GM19193 (cell line): ENCODE results near the gene ZW10.

Source experiments
- POLR2A ChIP-seq: IDR thresholded peaks from 4 replicates; pipeline ENCODE4 v1.6.1; 2011; ENCODE audit not compliant: insufficient read depth, insufficient read length; ENCODE audit errors: extremely low read depth

The ZW10 gene, protein sequence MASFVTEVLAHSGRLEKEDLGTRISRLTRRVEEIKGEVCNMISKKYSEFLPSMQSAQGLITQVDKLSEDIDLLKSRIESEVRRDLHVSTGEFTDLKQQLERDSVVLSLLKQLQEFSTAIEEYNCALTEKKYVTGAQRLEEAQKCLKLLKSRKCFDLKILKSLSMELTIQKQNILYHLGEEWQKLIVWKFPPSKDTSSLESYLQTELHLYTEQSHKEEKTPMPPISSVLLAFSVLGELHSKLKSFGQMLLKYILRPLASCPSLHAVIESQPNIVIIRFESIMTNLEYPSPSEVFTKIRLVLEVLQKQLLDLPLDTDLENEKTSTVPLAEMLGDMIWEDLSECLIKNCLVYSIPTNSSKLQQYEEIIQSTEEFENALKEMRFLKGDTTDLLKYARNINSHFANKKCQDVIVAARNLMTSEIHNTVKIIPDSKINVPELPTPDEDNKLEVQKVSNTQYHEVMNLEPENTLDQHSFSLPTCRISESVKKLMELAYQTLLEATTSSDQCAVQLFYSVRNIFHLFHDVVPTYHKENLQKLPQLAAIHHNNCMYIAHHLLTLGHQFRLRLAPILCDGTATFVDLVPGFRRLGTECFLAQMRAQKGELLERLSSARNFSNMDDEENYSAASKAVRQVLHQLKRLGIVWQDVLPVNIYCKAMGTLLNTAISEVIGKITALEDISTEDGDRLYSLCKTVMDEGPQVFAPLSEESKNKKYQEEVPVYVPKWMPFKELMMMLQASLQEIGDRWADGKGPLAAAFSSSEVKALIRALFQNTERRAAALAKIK

DNA sequence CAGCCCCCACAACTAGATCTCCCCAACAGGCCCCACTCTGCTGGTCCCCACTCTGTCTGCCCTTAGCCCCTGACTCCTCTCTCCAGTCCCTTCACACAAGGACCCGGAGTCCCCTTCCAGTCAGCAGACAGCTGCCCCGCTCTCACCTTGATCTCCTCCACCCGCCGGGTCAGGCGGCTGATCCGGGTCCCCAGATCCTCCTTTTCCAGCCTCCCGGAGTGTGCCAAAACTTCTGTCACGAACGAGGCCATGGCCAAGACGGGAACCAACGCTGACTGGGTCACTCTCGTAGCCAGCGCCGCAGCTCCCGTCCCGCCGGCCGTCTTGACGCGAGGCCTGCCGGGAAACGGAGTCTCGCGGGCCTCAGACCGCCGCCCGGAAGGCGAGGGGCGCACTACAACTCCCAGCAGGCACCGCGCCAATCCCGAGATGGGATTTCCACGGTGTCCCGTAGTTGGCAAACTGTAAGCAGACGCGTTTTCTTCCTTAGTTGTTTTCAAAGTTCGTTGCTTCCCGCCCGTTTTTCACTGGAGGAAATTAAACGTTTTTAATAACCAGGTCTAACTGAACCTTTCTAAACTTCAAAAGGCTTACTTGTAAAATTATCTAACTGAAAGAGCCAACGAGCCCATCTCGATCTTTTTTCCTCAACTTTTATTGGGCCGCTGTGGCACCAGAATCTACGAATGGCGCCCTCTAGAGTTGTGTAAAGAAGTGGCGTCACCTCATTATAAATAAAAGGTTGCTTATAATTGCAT, at the start of gene ZW10:
Gene ZW10 (minus strand): TSS at position 277 of the 758 bp plus-strand sequence. CDS start 26 bp downstream, at position 251.
- peak; percentile 83 for TF ChIP-seq POLR2A

DNA sequence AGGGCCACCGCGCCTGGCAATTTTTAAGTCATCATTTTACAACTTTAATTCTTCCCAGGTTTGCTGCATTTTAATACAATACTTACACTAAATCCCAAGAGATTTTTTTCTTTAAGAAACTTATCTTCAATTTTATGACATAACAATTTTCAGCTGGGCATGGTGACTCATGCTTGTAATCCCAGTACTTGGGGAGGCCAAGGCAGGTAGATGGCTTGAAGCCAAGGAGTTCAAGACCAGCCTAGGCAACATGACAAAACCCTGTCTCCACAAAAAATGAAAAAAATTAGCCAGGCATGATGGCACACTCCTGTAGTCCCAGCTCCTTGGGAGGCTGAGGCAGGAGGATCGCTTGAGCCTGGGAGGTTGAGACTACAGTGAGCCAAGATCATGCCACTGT, 44.9 kb upstream of the ZW10 start:
- no peak for TF ChIP-seq POLR2A

DNA sequence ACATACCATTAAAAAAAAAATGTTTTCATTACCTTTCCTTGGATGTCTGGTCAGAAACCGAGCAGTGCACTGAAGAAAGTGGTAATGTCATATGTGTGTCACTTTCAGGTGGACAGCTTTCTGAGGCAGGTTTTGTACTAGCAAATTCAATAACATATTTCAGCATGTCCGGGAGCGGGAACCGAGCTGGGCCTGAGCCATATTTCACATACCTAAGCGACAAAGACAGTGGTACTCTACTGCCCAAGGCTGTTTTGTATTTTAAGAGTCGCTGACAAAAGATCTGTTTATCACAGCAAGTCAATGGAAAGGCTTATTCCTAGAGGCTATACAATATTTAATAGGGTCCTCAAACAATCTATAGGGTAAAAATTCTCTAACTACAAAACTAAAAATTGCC, 44.1 kb upstream of the ZW10 start:
- TF ChIP-seq POLR2A, result no peak

DNA sequence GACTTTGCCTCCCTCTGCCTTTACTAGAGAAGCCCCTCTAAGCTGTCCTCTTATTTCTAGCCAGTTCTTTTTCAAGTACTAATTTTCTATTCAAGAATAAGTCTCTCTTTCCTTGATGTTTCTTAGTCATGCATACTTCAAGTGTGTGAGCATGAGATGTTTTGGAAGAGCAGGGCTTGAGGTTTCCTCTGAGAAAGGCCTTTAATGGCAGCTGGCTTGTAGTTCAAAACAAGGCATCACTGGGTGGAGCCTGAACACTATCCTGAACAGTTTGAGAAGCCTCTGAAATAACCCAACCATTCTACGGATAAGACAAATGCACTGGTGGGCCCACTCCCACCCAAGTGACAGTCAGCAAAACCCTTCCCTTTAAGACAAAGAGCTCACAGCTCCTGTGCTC, 43.7 kb upstream of the ZW10 start:
- TF ChIP-seq POLR2A, result no peak

DNA sequence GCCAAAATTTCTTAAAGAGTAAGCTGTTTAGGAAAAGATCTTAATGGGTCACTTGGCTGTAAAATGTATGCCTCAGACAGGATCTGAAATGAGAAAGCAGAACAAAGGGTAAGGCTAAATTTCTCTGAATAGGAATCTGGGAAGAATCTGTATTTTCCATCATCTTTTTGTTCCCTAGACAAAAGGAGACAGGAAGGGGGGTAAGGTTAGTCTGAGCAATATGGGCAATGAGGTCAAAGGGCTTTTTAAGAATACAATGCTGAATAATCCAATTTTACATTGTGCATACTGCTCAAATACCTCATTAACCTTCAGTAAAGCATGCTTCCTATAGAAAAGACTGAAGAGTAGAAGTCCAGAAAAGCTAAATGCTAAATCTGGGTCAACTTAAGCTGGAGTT, 40.7 kb upstream of the ZW10 start:
- TF ChIP-seq POLR2A, result no peak

DNA sequence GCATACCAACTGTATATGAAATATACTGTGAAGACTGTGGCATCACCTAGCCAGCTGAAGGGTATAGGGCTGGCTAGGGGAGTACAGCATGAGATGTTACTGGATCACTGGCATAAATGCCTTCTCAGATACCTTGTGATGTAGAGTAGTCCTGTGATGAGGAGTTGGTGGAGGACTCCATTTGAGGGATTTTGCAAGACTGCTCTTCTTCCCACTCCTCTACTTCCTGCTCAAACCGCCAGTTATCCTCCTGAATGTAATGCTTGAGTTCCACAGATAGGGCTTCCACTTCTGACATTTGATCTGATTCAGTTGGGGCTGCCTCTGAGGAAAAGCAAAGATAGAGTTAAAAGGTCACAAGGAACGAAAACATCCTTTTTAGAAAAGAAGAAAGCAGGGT, 35.4 kb upstream of the ZW10 start:
- TF ChIP-seq POLR2A, result no peak

DNA sequence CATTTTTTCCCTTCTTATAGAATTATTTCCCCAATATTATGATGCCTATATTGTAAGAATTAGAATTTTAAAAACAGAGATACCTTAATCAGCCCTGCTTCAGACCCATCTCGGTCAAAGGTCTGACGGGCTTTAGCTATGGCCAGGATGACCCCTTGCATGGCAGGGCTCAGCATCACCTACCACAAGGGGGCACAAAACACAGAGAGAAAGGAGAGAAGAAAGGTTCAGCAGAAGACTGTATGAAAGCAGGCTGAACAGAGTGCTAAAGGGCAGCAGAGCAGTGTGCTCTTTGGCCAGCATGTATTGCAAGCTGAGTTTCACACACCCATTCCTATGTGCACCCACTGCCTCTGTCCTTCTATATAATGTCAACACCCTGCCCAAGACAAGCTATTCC, 32.9 kb upstream of the ZW10 start:
- no peak for TF ChIP-seq POLR2A

DNA sequence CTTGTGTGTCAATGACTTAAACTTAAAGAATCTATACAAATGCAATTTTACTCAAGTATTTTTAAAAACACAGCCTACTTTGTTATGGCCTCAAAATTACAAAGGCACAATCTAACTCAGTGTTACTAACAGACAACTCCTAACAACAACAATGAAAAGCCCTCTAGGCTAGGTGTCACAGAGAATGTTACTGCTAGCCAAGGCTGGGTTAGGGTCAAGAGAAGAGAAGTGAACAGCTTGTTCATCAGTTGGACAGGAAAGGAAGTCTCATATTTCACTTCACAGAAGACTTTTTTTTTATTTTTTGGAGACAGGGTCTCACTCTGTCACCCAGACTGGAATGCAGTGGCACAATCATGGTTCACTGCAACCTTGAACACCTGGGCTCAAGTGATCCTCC, 32.1 kb upstream of the ZW10 start:
- TF ChIP-seq POLR2A, result no peak

DNA sequence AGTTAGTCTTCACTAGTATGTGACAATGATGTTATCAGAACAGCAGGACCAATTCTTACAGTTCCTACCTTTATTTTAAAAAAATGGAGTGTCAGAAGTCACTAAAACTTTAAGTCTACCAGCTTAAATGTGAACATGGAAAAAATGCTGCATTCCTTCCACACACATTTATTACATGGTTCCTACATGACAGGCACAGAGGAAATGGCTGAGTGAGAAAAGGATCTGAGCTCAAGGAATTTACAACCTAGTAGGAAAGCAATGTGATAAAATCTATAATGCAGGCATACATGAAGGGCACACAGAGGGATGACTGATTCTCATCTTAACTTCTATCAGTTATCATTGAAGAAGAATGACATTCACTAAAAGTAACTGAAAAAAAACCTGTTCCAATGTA, 29.1 kb upstream of the ZW10 start:
- no peak for TF ChIP-seq POLR2A

DNA sequence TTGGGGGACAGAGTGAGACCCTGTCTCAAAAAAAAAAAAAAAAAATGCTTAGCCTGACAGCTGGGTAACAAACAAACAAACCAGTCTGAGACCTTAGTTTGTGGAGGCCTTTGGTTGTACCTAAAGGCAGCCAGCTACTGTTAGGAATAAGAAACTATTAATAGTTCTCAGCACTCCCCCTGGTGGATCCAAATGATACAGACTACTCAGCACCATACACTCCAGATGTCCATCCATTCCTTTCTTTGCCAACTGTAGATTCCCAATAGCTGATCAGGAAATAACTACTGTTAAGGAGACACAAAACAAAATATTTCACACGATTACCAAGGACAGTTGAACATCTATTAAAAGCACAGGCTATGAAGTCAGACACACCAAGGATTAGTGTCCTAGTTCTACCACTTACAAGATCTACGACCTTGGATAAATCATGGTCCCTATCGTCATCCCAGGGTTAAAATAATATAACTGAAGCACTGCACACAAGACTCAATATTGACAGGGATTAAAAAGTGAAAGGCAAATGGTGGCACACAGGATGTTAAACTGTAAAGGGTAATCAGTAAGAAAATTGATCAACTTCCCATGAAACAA, 23.3 kb upstream of the ZW10 start:
- TF ChIP-seq POLR2A, result no peak

DNA sequence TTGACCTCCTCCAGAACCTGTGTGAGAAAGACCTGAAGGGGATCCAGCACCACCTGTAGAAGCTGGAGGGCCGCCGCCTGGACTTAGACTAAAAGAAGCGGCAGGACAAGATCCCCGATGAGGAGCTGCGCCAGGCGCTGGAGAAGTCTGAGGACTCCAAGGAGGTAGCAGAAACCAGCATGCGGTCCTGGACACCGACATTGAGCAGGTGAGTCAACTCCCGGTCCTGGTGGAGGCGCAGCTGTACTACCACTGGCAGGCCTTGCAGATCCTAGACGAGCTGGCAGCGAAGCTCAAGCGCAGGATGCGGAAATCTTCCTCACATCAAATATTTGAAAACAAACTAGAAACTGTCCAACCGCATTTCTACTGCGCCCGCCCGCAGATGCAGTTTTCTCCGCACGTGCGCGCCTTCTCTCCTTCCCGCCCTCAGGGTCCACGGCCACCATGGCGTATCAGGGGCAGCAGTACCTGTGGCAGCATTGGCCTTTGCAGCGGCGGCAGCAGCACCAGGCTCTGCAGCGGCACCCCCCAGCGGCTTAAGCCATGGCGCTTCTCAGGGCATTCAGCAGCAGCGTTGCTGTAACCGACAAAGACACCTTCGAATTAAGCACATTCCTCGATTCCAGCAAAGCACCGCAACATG, 16.3 kb upstream of the ZW10 start:
- no peak for TF ChIP-seq POLR2A

DNA sequence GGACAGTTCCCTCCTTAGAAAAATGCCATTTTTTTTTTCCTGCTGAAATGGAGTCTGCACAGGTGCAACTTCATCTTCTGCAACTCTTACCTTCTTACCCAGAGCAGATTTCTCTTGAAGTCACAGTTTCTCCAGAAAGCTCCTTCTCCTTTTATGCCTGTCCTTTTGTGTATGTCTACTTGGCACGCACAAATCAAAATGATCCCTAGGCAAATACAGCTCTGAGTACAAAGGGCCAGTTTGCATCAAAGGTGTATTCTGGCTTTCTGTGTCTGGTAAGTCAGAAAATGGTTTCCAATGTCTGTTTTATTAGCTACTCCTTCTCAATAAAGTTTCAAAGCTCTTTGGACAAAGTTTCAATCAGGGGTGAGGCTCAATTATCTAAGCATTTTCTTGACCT, 8.6 kb upstream of the ZW10 start:
- no peak for TF ChIP-seq POLR2A

DNA sequence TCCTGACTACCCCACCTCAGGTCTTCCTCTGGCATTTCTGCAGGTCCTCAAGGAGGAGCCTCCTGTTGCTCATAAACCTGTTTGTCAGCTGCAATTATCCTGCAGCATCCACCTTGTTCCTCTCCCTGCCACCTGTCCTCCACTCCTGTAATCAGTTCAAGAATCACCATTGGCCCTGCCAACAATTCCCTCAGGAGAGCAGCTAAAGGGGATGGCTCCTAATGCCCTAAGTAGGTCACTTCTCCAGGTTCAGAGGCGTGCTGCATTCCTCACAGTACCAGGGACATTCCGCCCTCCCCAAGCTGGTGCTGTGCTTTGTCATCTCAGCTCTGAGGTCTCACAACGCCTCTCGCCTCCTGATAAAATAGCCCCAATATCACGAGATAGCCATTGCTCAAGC, 8.2 kb upstream of the ZW10 start:
- no peak for TF ChIP-seq POLR2A

DNA sequence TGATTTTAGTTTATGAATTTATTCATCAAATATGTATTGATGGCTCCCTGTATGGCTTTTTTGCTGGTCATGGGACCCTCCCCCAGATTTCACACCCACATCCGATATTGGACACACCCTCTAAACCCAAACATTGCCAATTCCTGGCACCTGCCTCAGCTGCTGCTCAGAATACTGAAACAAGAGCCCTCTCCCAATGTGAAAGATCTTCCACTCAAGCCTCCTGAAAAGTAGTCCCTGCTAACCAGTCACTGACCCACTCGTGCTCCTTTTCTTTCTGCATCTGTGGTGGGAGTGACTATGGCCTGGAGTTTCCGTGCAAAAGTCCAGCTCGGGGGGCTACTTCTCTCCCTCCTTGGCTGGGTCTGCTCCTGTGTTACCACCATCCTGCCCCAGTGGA, 6.0 kb upstream of the ZW10 start, which contains the start of gene CLDN25:
Gene CLDN25 (plus strand): TSS at position 301 of the 400 bp plus-strand sequence. CDS start 0 bp downstream, at position 301.
- no peak for TF ChIP-seq POLR2A

DNA sequence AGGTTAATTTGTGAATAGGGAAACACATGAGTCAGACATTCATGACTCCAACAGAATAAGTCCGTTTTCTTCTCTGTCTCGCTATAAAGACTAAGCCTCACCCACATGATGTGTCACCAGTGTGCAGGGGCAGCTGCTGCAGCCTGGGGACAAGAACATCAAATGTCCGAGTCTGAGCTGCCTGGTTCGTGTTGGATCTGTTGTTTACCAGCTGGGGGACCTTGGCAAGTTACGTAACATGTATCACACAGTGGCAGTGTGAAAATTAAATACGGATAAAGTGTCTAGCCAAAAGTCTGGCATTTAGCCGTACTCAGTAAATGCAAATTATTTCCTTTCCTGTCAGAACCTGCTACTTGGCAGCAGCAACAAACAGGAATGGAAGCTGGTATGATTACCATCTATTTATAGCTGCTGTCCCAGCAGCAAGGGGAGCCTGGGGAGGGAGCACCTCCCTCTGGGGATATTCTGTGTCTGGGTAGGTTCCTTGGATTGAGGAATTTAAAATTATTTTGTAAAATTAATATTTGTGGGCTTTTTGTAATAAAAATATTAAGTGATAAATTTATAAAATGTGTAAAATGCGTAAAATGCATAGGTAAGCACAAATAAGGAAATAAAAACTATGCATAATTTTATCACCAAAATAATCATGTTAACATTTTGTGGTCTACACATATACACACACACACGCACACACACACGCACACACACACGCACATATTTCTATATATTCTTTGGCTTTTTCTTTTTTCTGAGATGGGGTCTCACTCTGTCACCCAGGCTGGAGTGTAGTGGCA, 4.8 kb upstream of the ZW10 start:
- TF ChIP-seq POLR2A, result no peak

DNA sequence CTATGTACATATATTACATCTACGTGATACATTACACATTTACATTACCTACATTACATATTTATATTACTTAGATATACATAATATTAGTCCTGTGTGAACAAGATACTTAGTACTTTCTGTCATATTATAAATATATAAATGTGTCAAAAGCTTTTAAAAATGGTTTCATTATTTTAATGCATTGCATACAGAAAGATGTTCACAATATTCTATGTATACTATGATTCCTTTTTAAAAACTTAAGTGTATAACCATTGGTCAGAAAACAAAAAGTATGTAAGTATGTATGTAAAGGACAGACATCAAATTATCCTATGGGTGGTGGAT, 647 bp upstream of the ZW10 start:
- no peak for TF ChIP-seq POLR2A
